HG03045 (cell line): ENCODE measurements around the gene MAPKAP1.

Experiments
- ATAC-seq: cut with Tn5 transposase; IDR thresholded peaks from one replicate; pipeline ENCODE4 v1.9.1; 2021; ENCODE audit warnings: mild to moderate bottlenecking, moderate library complexity; ENCODE audit not compliant: unreplicated experiment

The MAPKAP1 gene

GRCh38 chr9:125436613-125437443 lies 270.2 kb downstream of the MAPKAP1 start:
- no peak for ATAC-seq

GRCh38 chr9:125435776-125436612 lies 271.0 kb downstream of the MAPKAP1 start:
- no peak for ATAC-seq

- no peak for ATAC-seq
Measured at GRCh38 chr9:125434986-125435775, 271.8 kb downstream of the MAPKAP1 start.

DNA sequence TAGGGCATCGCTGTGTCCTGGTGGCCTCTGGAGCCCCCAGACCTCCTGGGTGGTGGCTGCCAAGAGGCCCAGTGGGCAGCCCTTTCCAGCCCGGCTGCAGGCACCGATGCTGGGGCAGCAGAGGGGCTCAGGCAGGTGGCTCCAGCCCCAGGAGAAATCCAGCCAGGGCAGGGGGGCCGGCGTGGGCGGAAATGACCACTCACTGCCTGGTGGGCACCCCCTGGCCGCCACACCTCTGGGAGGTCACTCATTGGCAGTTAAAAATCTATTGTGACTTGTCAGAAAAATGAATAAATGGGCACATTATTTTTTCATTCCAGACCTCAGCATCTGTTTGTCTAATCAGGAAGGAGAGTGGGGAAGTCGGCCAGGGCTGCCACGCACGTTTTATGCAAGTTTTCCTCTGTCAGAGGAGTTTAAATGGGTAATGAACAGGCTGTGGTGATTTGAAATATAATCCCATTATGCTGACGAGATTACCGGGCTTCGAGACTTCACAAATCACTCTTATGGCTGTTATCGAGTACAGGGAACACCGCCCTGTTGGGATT lies 273.5 kb downstream of the MAPKAP1 start:
- no peak for ATAC-seq

DNA sequence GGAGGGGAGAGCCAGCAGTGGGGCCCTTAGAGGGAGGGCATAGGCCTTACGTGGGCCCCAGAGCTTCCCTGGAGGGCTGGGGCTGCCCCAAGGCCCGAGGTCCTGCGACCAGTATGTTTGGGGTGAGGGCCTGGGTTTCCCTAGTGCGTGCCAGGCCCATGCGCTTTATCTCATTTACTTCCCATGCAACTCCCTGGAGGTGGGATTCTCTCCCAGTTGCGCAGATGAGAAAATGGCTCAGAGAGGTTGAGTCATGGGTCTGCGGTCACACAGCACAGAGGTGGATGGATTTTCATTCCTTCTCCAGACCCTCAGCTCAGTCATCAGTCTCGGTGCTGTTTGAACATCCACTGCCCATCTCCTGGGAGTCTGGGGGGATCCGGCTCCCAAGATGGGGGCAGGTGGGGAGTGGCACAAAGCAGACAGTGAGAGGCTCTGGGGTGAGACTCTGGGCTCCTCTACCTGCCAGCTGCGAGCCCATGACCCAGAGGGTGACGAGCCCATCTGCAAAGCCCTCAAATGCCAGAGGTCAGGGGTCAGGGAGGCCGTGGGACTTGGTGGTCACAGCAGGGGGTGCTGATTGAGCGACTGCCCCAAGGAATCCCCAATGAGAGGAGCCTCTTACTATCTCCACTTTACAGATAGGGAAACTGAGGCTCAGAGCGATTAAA lies 274.2 kb downstream of the MAPKAP1 start:
- ATAC-seq, result no peak

- ATAC-seq, result no peak
Measured at GRCh38 chr9:125431741-125432271, 275.2 kb downstream of the MAPKAP1 start.

- no peak for ATAC-seq
Measured at GRCh38 chr9:125431012-125431305, 276.0 kb downstream of the MAPKAP1 start.

GRCh38 chr9:125430161-125431011 lies 276.6 kb downstream of the MAPKAP1 start:
- no peak for ATAC-seq

- no peak for ATAC-seq
Measured at GRCh38 chr9:125429476-125430160, 277.4 kb downstream of the MAPKAP1 start.

GRCh38 chr9:125428902-125429467 lies 278.0 kb downstream of the MAPKAP1 start:
- ATAC-seq, result no peak

- no peak for ATAC-seq
Measured at GRCh38 chr9:125428060-125428901, 278.7 kb downstream of the MAPKAP1 start.

GRCh38 chr9:125427556-125427955 lies 279.5 kb downstream of the MAPKAP1 start:
- no peak for ATAC-seq

GRCh38 chr9:125426926-125427325 lies 280.1 kb downstream of the MAPKAP1 start:
- ATAC-seq, result no peak

DNA sequence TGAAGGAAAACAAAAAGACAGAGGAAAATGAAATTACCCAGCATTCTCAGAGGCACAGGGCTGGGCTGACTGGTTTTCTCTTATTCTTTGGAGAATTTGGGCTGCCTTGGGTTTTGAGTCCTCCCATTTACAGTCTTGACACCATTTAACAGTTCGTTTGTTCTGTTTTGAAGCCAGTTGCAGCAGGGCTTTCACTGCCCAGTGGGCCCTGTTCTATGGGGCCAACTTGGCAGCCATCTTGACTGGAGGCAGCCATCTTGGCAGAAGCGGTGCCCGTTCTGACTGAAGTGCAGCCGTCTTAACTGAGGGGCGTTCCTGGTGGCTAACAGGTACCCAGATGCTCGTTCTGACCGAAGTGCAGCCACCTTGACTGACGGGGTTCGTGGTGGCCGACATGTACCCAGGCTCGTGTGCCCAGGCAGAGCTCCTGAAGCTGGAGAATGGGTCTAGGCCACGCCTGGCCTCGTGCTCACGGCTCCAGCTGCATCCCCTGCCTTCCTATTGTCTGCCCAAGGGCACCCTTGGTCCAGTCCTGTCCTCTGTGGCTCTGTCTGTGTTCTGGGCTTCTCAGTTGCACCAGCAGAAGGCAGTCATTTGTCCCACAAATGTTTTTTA lies 281.0 kb downstream of the MAPKAP1 start:
- no peak for ATAC-seq

DNA sequence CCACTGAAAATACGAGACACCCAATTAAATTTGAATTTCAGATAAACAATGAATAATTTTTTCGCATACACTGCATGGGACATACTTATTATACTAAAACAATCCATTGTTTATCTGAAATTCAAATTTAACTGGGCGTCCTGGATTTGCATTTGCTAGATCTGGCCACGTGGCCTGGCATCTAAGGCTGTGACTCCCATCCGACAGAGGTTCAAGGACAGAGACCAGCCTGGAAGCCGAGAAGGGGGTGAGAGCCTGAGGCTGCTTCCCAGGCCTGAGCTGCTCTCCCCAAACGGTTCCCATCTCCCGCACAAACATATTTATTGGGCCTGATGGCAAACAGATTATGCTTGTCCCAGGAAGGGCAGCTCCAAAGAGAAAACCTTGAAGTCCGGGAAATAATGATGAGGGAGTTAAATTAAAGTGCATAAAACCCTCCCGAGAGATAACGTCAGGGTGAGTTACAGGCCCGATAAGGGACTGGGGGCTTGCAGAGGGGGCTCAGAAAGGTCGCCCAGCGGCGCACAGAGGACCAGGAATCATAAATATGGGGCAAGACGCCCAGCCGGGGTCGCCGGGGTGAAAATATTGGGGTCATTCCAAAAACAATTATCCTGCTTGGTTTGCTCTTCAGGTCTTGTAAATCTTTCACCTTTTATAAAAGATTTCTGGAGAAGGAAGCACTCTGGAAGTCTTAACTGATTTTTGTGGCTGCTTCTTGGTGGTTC lies 281.7 kb downstream of the MAPKAP1 start:
- ATAC-seq, result no peak

DNA sequence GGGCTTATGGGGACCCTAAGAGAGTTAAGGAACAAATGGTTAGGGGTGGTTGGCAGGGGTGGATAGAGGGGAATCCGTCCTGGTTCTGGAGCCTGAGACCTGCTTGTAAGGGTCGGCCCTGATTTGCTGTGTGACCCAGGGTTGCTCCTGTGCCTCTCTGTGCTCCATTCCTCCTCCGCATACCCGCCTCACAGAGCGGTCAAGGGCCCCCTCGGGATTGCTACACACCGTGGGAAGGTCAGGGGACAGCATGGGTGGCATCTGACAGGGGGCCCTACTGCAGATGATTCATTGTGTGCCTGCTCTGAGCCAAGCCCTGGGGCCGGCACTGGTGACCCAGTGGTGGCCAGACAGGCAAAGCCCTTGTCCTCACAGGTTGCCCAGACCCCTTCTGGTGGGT lies 283.0 kb downstream of the MAPKAP1 start:
- ATAC-seq, result no peak
